ENCODE measurements around the gene CENPK. TPM values are rescaled to one million over a fixed set of nuclear protein-coding genes. Genes with fewer than 3 reads are reported as not detected.
A peak's percentile ranks its signal among the peaks of the same experiment; 100 is the strongest.

The CENPK gene
- polyA plus RNA-seq, 1 of the 3 experiments (the other 2 are of a cell fraction), result 5.4 TPM

GRCh38 chr5:65508978-65509377, 54.0 kb downstream of the CENPK start:
- Histone ChIP-seq H3K27me3 (ENCODE audit: insufficient read depth) (no peaks in the 10 kb centered on the region), H4K20me1 (ENCODE audit: insufficient read depth) (no peaks in the 10 kb centered on the region), H3K4me1 (ENCODE audit: control insufficient read depth in 1 of 2, insufficient read depth in 2 of 2, low read depth in 1 of 2, low read length in 1 of 2) (0 out of 4 replicates have a peak, but pooled peaks cover 0 to 3% of the 10 kb centered on the region in 2 experiments), H3K9ac (no peak overlapping the region), H3K9me3 (no peaks in the 10 kb centered on the region), H2AFZ (ENCODE audit: low read depth) (no peak overlapping the region), H3K36me3 (replicated peaks in 1 of 2; ENCODE audit: control insufficient read depth in 1 of 2, insufficient read depth in 2 of 2, low read length in 1 of 2) (peaks cover 0 to 4% of the 10 kb centered on the region in 2 experiments), H3K27ac (ENCODE audit: low read depth in 2 of 2, low read length in 1 of 2) (no peak overlapping the region), H3K79me2 (ENCODE audit: insufficient read depth) (no peaks in the 10 kb centered on the region), H3K4me3 (ENCODE audit: low read depth in 2 of 2, low read length in 1 of 2) (no peak overlapping the region), H3F3A (replicated peaks; ENCODE audit: insufficient read depth) (peaks cover 12% of the 10 kb centered on the region), H3K9me2 (no peaks in the 10 kb centered on the region), H3K4me2 (no peak overlapping the region)
- 91% methylated on average over 2 of the region's 2 CpGs for WGBS (ENCODE audit: low lambda C conversion rate)
- ChIA-PET POLR2A (no interaction called here), CTCF (no interaction called here)
- TF ChIP-seq, protein P1, sequence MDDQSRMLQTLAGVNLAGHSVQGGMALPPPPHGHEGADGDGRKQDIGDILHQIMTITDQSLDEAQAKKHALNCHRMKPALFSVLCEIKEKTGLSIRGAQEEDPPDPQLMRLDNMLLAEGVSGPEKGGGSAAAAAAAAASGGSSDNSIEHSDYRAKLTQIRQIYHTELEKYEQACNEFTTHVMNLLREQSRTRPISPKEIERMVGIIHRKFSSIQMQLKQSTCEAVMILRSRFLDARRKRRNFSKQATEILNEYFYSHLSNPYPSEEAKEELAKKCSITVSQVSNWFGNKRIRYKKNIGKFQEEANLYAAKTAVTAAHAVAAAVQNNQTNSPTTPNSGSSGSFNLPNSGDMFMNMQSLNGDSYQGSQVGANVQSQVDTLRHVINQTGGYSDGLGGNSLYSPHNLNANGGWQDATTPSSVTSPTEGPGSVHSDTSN (IDR thresholded peaks at IDR 0.05), result no peak
- no peak for TF ChIP-seq TEAD4 (IDR thresholded peaks at IDR 0.05; ENCODE audit: borderline replicate concordance, insufficient read depth)
- TF ChIP-seq NFIC (IDR thresholded peaks at IDR 0.05; ENCODE audit: borderline replicate concordance), result no peak
- no peak for TF ChIP-seq IRF3 (IDR thresholded peaks at IDR 0.05; ENCODE audit: low read depth, low read length)
- DNase-seq, result no peak

GRCh38 chr5:65506961-65507360, 56.0 kb downstream of the CENPK start:
- peak; percentile 92 for TF ChIP-seq TCF12 (IDR thresholded peaks at IDR 0.05)
- TF ChIP-seq YY1 (IDR thresholded peaks at IDR 0.05; ENCODE audit: low read depth), result no peak
- TF ChIP-seq TAF1 (IDR thresholded peaks at IDR 0.05; ENCODE audit: borderline replicate concordance, low read depth, low read length), result peak; percentile 57; the same call in 1 of the 2 replicates
- 0 out of 2 replicates have a peak, but pooled peaks have one; percentile 26 for TF ChIP-seq MAX (IDR thresholded peaks at IDR 0.05; ENCODE audit: low read depth)
- TF ChIP-seq POLR2AphosphoS5 (IDR thresholded peaks at IDR 0.05; ENCODE audit: low read depth, low read length), result peak; percentile 33; the same call in 1 of the 2 replicates
- H3K4me2 ChIP-seq, result peak overlapping the region; percentile 49; the same call in 1 of the 2 replicates
- peak; percentile 33 for DNase-seq
- peaks cover 0 to 4% of the 10 kb centered on the region in 2 experiments for H3K36me3 ChIP-seq (replicated peaks in 1 of 2; ENCODE audit: control insufficient read depth in 1 of 2, insufficient read depth in 2 of 2, low read length in 1 of 2)
- H3K9ac ChIP-seq, result peak overlapping the region; percentile 17; the same call in 1 of the 2 replicates
- ChIA-PET POLR2A (no interaction called here), CTCF (no interaction called here)
- H2AFZ ChIP-seq (ENCODE audit: low read depth), result peak overlapping the region; percentile 78
- no peaks in the 10 kb centered on the region for H3K27me3 ChIP-seq (ENCODE audit: insufficient read depth)
- peak overlapping the region; percentile 54 to 56; a peak in 3 of 4 replicates for H3K27ac ChIP-seq (ENCODE audit: low read depth in 2 of 2, low read length in 1 of 2)
- H3K9me3 ChIP-seq, result no peaks in the 10 kb centered on the region
- H3K4me3 ChIP-seq (ENCODE audit: low read depth in 2 of 2, low read length in 1 of 2), result 0 out of 4 replicates have a peak overlapping the region, but pooled peaks of 1 of the 2 experiments have one; percentile 10
- H3K79me2 ChIP-seq (ENCODE audit: insufficient read depth), result no peaks in the 10 kb centered on the region
- 0 out of 4 replicates have a peak, but pooled peaks cover 0 to 3% of the 10 kb centered on the region in 2 experiments for H3K4me1 ChIP-seq (ENCODE audit: control insufficient read depth in 1 of 2, insufficient read depth in 2 of 2, low read depth in 1 of 2, low read length in 1 of 2)
- H3K9me2 ChIP-seq, result no peaks in the 10 kb centered on the region
- H4K20me1 ChIP-seq (ENCODE audit: insufficient read depth), result no peaks in the 10 kb centered on the region
- 23% methylated on average over 3 of the region's 3 CpGs for WGBS (ENCODE audit: low lambda C conversion rate)
- H3F3A ChIP-seq (replicated peaks; ENCODE audit: insufficient read depth), result peaks cover 12% of the 10 kb centered on the region

DNA sequence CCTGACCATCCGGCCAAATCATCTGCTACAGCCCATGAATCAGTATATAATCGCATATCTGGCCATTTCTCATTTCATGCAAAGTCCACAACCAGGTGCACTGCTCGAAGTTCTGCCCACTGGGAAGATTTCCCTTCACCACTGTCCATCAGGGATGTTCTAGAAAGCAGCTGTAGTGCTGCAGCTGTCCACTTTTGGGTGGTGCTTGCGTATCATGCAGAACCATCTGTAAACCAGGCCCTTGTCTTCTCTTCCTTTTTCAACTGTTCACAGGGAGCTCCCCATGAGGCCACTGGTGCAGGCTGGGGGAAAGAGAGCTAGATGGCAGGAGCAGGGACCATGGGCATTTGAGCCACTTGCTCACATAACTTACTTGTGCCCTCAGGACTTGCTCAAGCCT, 73.8 kb downstream of the CENPK start:
- TF ChIP-seq MEF2A (IDR thresholded peaks at IDR 0.05; ENCODE audit: borderline replicate concordance, low read depth) (no peak), POLR2AphosphoS5 (IDR thresholded peaks at IDR 0.05; ENCODE audit: low read depth, low read length) (no peak)
- peaks cover 1% of the 10 kb centered on the region for H3F3A ChIP-seq (replicated peaks; ENCODE audit: insufficient read depth)
- DNase-seq, result no peak
- no peaks in the 10 kb centered on the region for H3K9me3 ChIP-seq
- no peaks in the 10 kb centered on the region for H3K4me1 ChIP-seq (ENCODE audit: control insufficient read depth in 1 of 2, insufficient read depth in 2 of 2, low read depth in 1 of 2, low read length in 1 of 2)
- no peak overlapping the region for H3K9ac ChIP-seq
- 76% methylated on average over 4 of the region's 4 CpGs for WGBS (ENCODE audit: low lambda C conversion rate)
- no peak overlapping the region for H3K4me3 ChIP-seq (ENCODE audit: low read depth in 2 of 2, low read length in 1 of 2)
- no peak overlapping the region for H3K4me2 ChIP-seq
- CTCF ChIA-PET, result no interaction called here
- no peaks in the 10 kb centered on the region for H3K9me2 ChIP-seq
- no peak overlapping the region for H2AFZ ChIP-seq (ENCODE audit: low read depth)
- H3K27me3 ChIP-seq (ENCODE audit: insufficient read depth), result no peaks in the 10 kb centered on the region
- H3K27ac ChIP-seq (ENCODE audit: low read depth in 2 of 2, low read length in 1 of 2), result no peak overlapping the region
- no peaks in the 10 kb centered on the region for H3K79me2 ChIP-seq (ENCODE audit: insufficient read depth)
- H4K20me1 ChIP-seq (ENCODE audit: insufficient read depth), result no peaks in the 10 kb centered on the region
- no peaks in the 10 kb centered on the region for H3K36me3 ChIP-seq (replicated peaks in 1 of 2; ENCODE audit: control insufficient read depth in 1 of 2, insufficient read depth in 2 of 2, low read length in 1 of 2)
- POLR2A ChIA-PET, result no interaction called here

All from SK-N-SH (cell line).